IMR-90 (cell line): ENCODE data around the gene MCF2L2. TPM values are rescaled to one million over a fixed set of nuclear protein-coding genes. Genes with fewer than 3 reads are reported as not detected.

Experiments
- ATAC-seq: fragments of 200-7000 bp; cut with Tn5 transposase; 2 replicates; pipeline ENCODE4 v1.9.1; 2020; ENCODE audit warnings: low read depth, mild to moderate bottlenecking, moderate library complexity
- BruUV-seq: library from RNA; stranded (reverse); fragments of 400-500 nt; replicated peaks from 2 replicates; lab custom pipeline; 2021; lab: Mats Ljungman, UMichigan
- CTCF ChIA-PET: fragments of 300-600 bp; formaldehyde crosslinking; extraction: SDS; loops from one replicate; lab custom pipeline; 2021; ENCODE audit warnings: antibody characterized with exemption; lab: Yijun Ruan, JAX
- POLR2A ChIA-PET: fragments of 300-600 bp; sonication (Branson Sonifier 250); formaldehyde crosslinking; loops from one replicate; lab custom pipeline; 2022; ENCODE audit warnings: antibody characterized with exemption; ENCODE audit not compliant: unreplicated experiment; lab: Charles Lee
- DNase-seq: peaks from one replicate; pipeline ENCODE4 v3.0.0; 2013
- H2AFZ ChIP-seq: replicated peaks from 2 replicates; pipeline ENCODE3; 2013; ENCODE audit warnings: low read length, mild to moderate bottlenecking; ENCODE audit not compliant: poor library complexity
- H2AK5ac ChIP-seq: 2 replicates; pipeline ENCODE4 v1.6.1; 2013; ENCODE audit warnings: low read depth, low read length, inconsistent platforms
- H2AK9ac ChIP-seq: replicated peaks from 2 replicates; pipeline ENCODE3; 2013; ENCODE audit warnings: mild to moderate bottlenecking, low read depth, low read length, moderate library complexity; ENCODE audit not compliant: poor library complexity
- H2BK120ac ChIP-seq: 2 replicates; pipeline ENCODE4 v1.6.1; 2013; ENCODE audit warnings: low read depth, low read length, inconsistent platforms
- H2BK15ac ChIP-seq: 3 replicates; pipeline ENCODE4 v1.6.1; 2013; ENCODE audit warnings: low read depth, low read length, inconsistent platforms
- H2BK20ac ChIP-seq: 2 replicates; pipeline ENCODE4 v1.6.1; 2013; ENCODE audit warnings: low read depth, mild to moderate bottlenecking, inconsistent platforms, low read length, moderate library complexity
- H2BK5ac ChIP-seq: 2 replicates; pipeline ENCODE4 v1.6.1; 2013; ENCODE audit warnings: mild to moderate bottlenecking, low read depth, low read length, inconsistent platforms; ENCODE audit not compliant: poor library complexity, severe bottlenecking
- H3K14ac ChIP-seq: replicated peaks from 2 replicates; pipeline ENCODE4 v1.6.1; 2013; ENCODE audit warnings: low read depth, low read length, inconsistent platforms
- H3K18ac ChIP-seq: 2 replicates; pipeline ENCODE4 v1.6.1; 2013; ENCODE audit warnings: low read depth, low read length, control low read depth
- H3K23ac ChIP-seq: 2 replicates; pipeline ENCODE4 v1.6.1; 2013; ENCODE audit warnings: low read depth, low read length, inconsistent platforms
- H3K27ac ChIP-seq: 2 replicates; pipeline ENCODE4 v1.5.1; 2013; ENCODE audit warnings: mild to moderate bottlenecking, control low read depth, low read length; ENCODE audit not compliant: insufficient read depth
- H3K27me3 ChIP-seq: 2 replicates; pipeline ENCODE4 v1.6.1; 2013; ENCODE audit warnings: low read length; ENCODE audit not compliant: control insufficient read depth, insufficient read depth
- H3K36me3 ChIP-seq: 2 replicates; pipeline ENCODE4 v1.6.1; 2013; ENCODE audit warnings: low read length, mixed read lengths; ENCODE audit not compliant: control insufficient read depth, insufficient read depth
- H3K4ac ChIP-seq: 2 replicates; pipeline ENCODE4 v1.6.1; 2013; ENCODE audit warnings: low read depth, low read length, inconsistent platforms
- H3K4me1 ChIP-seq: 2 replicates; pipeline ENCODE4 v1.6.1; 2013; ENCODE audit warnings: low read length, mixed read lengths; ENCODE audit not compliant: control insufficient read depth, insufficient read depth
- H3K4me2 ChIP-seq: 2 replicates; pipeline ENCODE4 v1.6.1; 2013; ENCODE audit warnings: low read depth, mild to moderate bottlenecking, control low read depth, low read length, moderate library complexity
- H3K4me3 ChIP-seq: 2 replicates; pipeline ENCODE4 v1.5.1; 2013; ENCODE audit warnings: low read depth, mild to moderate bottlenecking, control low read depth, low read length, moderate library complexity; ENCODE audit not compliant: insufficient read depth
- H3K56ac ChIP-seq: 2 replicates; pipeline ENCODE4 v1.6.1; 2013; ENCODE audit warnings: low read length, inconsistent platforms; ENCODE audit not compliant: insufficient read depth; ENCODE audit errors: extremely low read depth
- H3K79me1 ChIP-seq, 2 experiments: 2 replicates each; pipeline ENCODE4 v1.6.1; 2013; ENCODE audit warnings: low read length in 2 of 2, inconsistent platforms in 1 of 2, low read depth in 1 of 2
- H3K9ac ChIP-seq: 2 replicates; pipeline ENCODE4 v1.6.1; 2013; ENCODE audit warnings: low read depth, low read length, control low read depth
- H3K9me1 ChIP-seq: 2 replicates; pipeline ENCODE4 v1.6.1; 2013; ENCODE audit warnings: low read length, inconsistent platforms; ENCODE audit not compliant: insufficient read depth
- H3K9me3 ChIP-seq: 2 replicates; pipeline ENCODE4 v1.6.1; 2013; ENCODE audit warnings: low read length; ENCODE audit not compliant: control insufficient read depth, insufficient read depth
- H4K20me1 ChIP-seq: 2 replicates; pipeline ENCODE4 v1.6.1; 2013; ENCODE audit warnings: low read length, inconsistent platforms; ENCODE audit not compliant: insufficient read depth
- H4K5ac ChIP-seq: 2 replicates; pipeline ENCODE4 v1.6.1; 2013; ENCODE audit warnings: mild to moderate bottlenecking, low read depth, low read length, control low read depth
- H4K8ac ChIP-seq, 2 experiments: 2 replicates each; pipeline ENCODE4 v1.6.1; 2013; ENCODE audit warnings: low read depth in 2 of 2, low read length in 2 of 2, control low read depth in 1 of 2, inconsistent platforms in 1 of 2
- H4K91ac ChIP-seq: 2 replicates; pipeline ENCODE4 v1.6.1; 2013; ENCODE audit warnings: low read depth, low read length, inconsistent platforms; ENCODE audit not compliant: insufficient read depth
- BHLHE40 ChIP-seq: fragments of 150-350 bp; IDR thresholded peaks from 2 replicates; pipeline ENCODE4 v1.6.1; 2016; ENCODE audit warnings: mild to moderate bottlenecking, low read depth, low read length
- CHD1 ChIP-seq: IDR thresholded peaks from 2 replicates; pipeline ENCODE4 v1.6.1; 2012; ENCODE audit warnings: low read depth, low read length, improper control_type of control experiment
- CTCF ChIP-seq: conservative IDR thresholded peaks from 2 replicates; pipeline ENCODE4 v1.5.1; 2012; ENCODE audit warnings: mild to moderate bottlenecking, low read depth, low read length, improper control_type of control experiment
- ELK1 ChIP-seq: fragments of 150-350 bp; IDR thresholded peaks from 2 replicates; pipeline ENCODE4 v1.6.1; 2016; ENCODE audit warnings: low read depth, mild to moderate bottlenecking, low read length, moderate library complexity, borderline replicate concordance
- MAFK ChIP-seq: IDR thresholded peaks from 2 replicates; pipeline ENCODE4 v1.6.1; 2012; ENCODE audit warnings: low read depth, low read length, improper control_type of control experiment
- NFE2L2 ChIP-seq: fragments of 150-350 bp; IDR thresholded peaks from 2 replicates; pipeline ENCODE4 v1.6.1; 2016; ENCODE audit warnings: low read depth, mild to moderate bottlenecking, low read length
- POLR2A ChIP-seq: IDR thresholded peaks from 2 replicates; pipeline ENCODE4 v1.6.1; 2012; ENCODE audit warnings: mild to moderate bottlenecking, low read depth, low read length
- RFX5 ChIP-seq: IDR thresholded peaks from 2 replicates; pipeline ENCODE4 v1.8.0; 2012; ENCODE audit warnings: low read depth, mild to moderate bottlenecking, low read length, moderate library complexity
- WGBS, 2 experiments: methylation state at CpG; one replicate each; pipeline versions ENCODE4 v1.1.5 to v1.1.7; 2013; ENCODE audit warnings: missing lambda C conversion rate in 2 of 2; ENCODE audit not compliant: insufficient read length in 1 of 2; ENCODE audit errors: extremely low coverage in 2 of 2; 5-methylcytosine and 5-hydroxymethylcytosine counted together
- dilution Hi-C: fragments of 300-500 bp; cut with HindIII; formaldehyde crosslinking; loops from one replicate; pipeline ENCODE4 v1.14.3; 2018; ENCODE audit warnings: low sequenced_read_pairs; ENCODE audit not compliant: unreplicated experiment
- in situ Hi-C: fragments of 300-500 bp; cut with MboI; formaldehyde crosslinking; loops from 3 replicates; pipeline ENCODE4 v1.14.3; 2019; ENCODE audit warnings: low sequenced_read_pairs, inconsistent platforms, mixed read lengths
- intact Hi-C: fragments of 100-400 bp; cut with micrococcal nuclease; formaldehyde crosslinking; loops from 2 replicates; pipeline ENCODE4 v1.10.0; 2022
- polyA plus RNA-seq, 3 experiments: library from polyadenylated mRNA; depleted of rRNA; stranded (reverse); fragments of >200 nt; gene quantifications; 2 replicates each; pipeline ENCODE4 v1.2.3, GENCODE V29; 2012; ENCODE audit warnings: low replicate concordance in 1 of 3
- total RNA-seq: library from RNA; depleted of rRNA; stranded (reverse); fragments of >200 nt; gene quantifications from 2 replicates; pipeline ENCODE4 v1.2.3, GENCODE V29; 2012
- TF ChIP-seq, protein P1 (sequence below): fragments of 150-350 bp; IDR thresholded peaks from 2 replicates; pipeline ENCODE4 v1.6.1; 2017; ENCODE audit warnings: mild to moderate bottlenecking, antibody characterized with exemption, low read length, low read depth

Gene MCF2L2
- total and polyA plus RNA-seq, 2 of the 4 experiments (the other 2 are of a cell fraction): under 0.01 TPM; not detected in 1

GRCh38 chr3:183220828-183221227, 207.6 kb downstream of the MCF2L2 start:
- ATAC-seq (no peak), DNase-seq (no peak)
- CTCF ChIA-PET: interaction anchor here (1.0 kb wide), 1 partner anchor 20 kb away, joined by 3 read pairs; no protein-coding TSS in a partner anchor
- Histone ChIP-seq H3K36me3 (no peaks in the 10 kb centered on the region), H3K56ac (no peak overlapping the region), H3K27me3 (peaks cover 32% of the 10 kb centered on the region), H2BK5ac (no peak overlapping the region), H3K4me1 (no peaks in the 10 kb centered on the region), H3K9me3 (no peaks in the 10 kb centered on the region), H4K91ac (no peak overlapping the region), H2AK9ac (no peak overlapping the region), H4K20me1 (no peaks in the 10 kb centered on the region), H2BK15ac (no peak overlapping the region), H3K4me3 (no peak overlapping the region), H3K9ac (no peak overlapping the region), H2AK5ac (no peak overlapping the region), H3K79me1 (no peaks in the 10 kb centered on the region), H3K18ac (no peak overlapping the region), H2BK120ac (no peak overlapping the region), H3K4me2 (no peak overlapping the region), H3K9me1 (no peaks in the 10 kb centered on the region), H3K14ac (no peak overlapping the region), H3K23ac (no peak overlapping the region), H4K5ac (no peak overlapping the region), H3K4ac (no peak overlapping the region), H2BK20ac (no peak overlapping the region), H4K8ac (no peak overlapping the region), H2AFZ (no peak overlapping the region), H3K27ac (no peak overlapping the region)
- WGBS, 2 experiments: no CpG with 5 or more reads among the region's 5 CpGs
- POLR2A ChIA-PET: no interaction called here
- no TSS peak for BruUV-seq
- intact Hi-C loops (no loop called here), dilution Hi-C loops (no loop called here), in situ Hi-C loops (no loop called here)
- TF ChIP-seq BHLHE40 (no peak), ELK1 (no peak), MAFK (no peak), POLR2A (no peak), CHD1 (no peak), RFX5 (no peak), NFE2L2 (no peak), CTCF (no peak)
- TF ChIP-seq, protein P1, sequence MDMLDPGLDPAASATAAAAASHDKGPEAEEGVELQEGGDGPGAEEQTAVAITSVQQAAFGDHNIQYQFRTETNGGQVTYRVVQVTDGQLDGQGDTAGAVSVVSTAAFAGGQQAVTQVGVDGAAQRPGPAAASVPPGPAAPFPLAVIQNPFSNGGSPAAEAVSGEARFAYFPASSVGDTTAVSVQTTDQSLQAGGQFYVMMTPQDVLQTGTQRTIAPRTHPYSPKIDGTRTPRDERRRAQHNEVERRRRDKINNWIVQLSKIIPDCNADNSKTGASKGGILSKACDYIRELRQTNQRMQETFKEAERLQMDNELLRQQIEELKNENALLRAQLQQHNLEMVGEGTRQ: no peak
